Measurements from ENCODE around the gene CAMK2N2.

GRCh38 chr3:184236636-184237035, 24.7 kb downstream of the CAMK2N2 start:
- TF ChIP-seq CTCF (IDR thresholded peaks at IDR 0.05) (no peak), POLR2A (IDR thresholded peaks at IDR 0.05) (no peak)

All from right lobe of liver (tissue), 4 donors.